Adrenal gland (tissue), 5 donors: Measurements from ENCODE around the gene MRPL53.

Experiments used
- CTCF ChIP-seq, 6 experiments: fragments of 450-650 bp in 4 of 6; fragments of 200-600 bp in 2 of 6; sonication (generic) in 1 of 6; IDR thresholded peaks; 1 replicate in 5 of 6; 2 replicates in 1 of 6; pipeline versions ENCODE4 v1.5.1 to v1.8.0; 2016 to 2021; ENCODE audit warnings: antibody characterized with exemption in 6 of 6, mild to moderate bottlenecking in 2 of 6, moderate library complexity in 1 of 6
- POLR2A ChIP-seq, 2 donors: fragments of 450-650 bp; IDR thresholded peaks; one replicate each; pipeline ENCODE4 v1.6.1; 2017; ENCODE audit warnings: antibody characterized with exemption in 2 of 2, mild to moderate bottlenecking in 2 of 2, moderate library complexity in 1 of 2
- donor health status: DM: no; HTN: no; CAD: no.

DNA sequence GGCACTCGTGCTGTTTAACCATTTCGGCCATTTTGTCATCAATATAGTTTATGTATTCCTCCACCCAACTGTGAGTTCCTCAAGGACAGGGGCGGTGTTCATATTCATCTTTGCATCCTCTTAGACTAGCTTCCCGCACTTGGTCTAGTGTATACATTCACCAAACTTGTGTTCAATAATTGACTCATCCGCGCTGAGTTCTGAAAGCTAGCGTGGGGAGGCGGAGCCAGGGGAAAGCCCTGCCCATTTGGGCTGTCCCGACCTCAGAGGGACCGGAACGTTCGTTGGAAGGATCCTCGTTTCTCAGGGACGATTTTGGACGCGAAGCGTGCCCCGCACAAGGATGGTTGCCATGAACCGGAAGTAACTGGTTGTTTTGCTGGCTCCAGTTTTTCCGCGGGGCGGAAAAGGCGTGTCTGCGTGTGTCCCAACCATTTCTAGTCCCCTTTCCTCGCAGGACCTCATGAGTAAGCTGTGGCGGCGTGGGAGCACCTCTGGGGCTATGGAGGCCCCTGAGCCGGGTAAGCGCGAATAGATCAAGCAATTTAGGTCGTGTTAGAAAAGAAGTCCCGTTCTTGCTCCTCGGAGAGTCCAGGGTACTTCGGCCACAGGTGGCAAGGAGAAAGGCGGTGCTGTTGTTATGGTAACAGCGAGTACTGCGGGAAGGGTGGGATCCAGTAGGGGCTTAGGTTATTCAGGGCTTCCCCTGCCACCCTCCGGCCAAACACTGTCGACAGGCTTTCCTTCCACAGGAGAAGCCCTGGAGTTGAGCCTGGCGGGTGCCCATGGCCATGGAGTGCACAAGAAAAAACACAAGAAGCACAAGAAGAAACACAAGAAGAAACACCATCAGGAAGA, 17.6 kb downstream of the MRPL53 start, which contains the start of gene INO80B:
- TF ChIP-seq CTCF (IDR thresholded peaks at IDR 0.05) (peak in 1 of 6 experiments; percentile 24), POLR2A (IDR thresholded peaks at IDR 0.05) (peak; percentile 16 to 40)
